HT1080 (cell line): Measurements from ENCODE around the gene LGR4. TPM values are rescaled to one million over a fixed set of nuclear protein-coding genes. Genes with fewer than 3 reads are reported as not detected.

Experiments used
- DNase-seq: peaks from one replicate; pipeline ENCODE4 v3.0.0-alpha.2; 2015; ENCODE audit warnings: low read depth
- total RNA-seq: library from RNA; depleted of rRNA; stranded (reverse); fragments of >200 nt; shearing (Covaris generic); gene quantifications from 2 replicates; pipeline ENCODE4 v1.2.3, GENCODE V29; 2014

The LGR4 gene
- total RNA-seq, 1 experiment from 2014 or later = 9.0 TPM

DNA sequence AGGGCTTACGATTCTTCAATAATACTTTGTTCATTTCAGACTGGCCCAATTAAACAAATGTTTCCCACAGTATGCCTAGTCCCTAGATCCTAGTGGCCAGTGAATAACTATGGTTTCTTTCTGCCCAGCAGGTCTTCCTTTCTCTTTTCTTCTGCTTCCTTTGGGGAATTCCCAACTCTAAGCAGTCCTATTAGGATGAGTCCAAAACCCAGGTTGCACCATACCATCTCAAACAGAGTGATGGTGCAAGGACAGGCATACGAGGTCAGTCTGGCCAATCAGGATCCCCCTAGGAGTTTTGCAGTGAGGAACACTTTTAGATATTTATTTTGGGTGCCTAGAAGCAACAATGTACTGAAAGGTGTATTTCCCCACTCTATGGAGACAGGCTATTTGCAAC, 68.2 kb downstream of the LGR4 start:
- no peak for DNase-seq

GRCh38 chr11:27403195-27403594, 69.4 kb downstream of the LGR4 start:
- DNase-seq = no peak

DNA sequence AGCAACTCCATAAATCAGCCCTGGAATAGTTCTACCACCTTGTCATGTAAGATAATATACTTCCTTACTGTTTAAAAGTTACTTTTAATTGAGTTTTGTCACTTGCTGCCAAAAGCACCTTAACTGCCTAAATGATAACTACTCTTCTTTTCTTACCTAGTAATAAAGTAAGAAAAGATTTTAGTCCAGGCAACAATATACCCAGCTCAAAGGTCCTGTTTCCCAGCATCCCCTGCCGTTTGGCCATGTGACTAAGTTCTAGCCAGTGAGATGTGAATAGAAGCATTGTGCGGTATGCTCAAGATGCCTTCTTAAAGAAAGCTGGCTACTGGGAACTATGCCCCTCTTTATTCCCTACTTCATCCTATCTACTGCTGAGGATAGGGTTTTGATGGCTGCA, 70.1 kb downstream of the LGR4 start:
- no peak for DNase-seq

- DNase-seq = peak; percentile 18
Observed at GRCh38 chr11:27401833-27402316, 70.7 kb downstream of the LGR4 start.

DNA sequence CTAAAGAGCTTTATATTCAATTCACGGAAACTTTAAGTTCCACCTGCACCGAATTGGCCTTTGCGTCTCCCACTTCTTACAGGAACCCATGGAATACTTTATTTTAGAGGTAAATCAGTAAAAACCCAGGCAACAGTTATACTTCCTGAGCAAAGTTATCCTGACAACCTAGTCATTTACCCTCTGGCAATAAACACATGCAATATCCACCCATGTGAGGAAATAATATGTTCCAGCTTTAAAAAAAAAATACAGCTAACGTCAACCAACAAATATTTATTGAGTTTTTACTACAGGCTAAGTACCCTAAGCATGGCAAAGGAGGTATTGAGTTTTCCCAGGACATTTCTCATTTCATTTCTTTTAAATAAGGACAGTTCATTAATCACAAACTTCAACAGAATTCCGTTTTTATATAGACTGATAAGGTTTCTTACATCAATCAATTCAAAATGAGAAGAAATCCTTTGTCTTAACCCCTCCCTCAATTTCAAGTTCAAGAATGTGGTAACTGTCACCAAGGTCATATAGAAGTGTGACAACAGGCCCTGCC, 71.2 kb downstream of the LGR4 start:
- DNase-seq = no peak

- no peak for DNase-seq
Observed at GRCh38 chr11:27398400-27398770, 74.2 kb downstream of the LGR4 start.

GRCh38 chr11:27397624-27398399, 74.8 kb downstream of the LGR4 start:
- no peak for DNase-seq

GRCh38 chr11:27396259-27396839, 76.2 kb downstream of the LGR4 start:
- DNase-seq = no peak

DNA sequence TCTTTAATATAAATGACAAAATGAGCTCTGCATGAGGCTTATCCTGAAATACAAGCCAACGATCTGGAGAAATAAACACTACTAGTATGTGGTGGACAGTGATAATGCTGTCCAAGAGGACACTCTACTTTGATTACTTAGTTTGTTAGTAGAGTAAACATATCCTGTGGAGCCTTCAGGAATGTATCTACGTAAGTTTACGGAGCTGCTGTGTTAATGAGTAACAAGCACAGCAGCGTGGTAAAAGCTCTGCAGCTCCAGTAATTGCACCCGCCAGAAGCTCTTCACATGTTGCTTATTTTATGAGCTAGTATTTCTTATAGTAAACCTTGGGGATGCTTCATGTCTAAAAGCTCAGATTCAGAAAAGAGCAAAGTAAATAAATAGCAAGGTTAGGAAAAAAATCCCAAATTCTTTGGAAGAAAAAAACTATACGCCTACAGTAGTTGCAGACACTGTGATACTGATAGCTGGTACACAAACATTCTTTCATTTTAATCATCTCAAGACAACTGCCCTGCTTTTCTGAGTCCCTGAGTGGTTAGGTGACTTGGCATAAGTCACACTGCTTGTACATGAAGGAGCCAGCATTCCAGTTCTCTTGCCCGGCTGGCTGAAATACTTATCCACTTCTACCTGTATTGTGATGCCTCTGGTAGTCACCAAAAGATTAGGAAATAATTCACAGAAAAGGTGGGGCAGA, 76.9 kb downstream of the LGR4 start:
- DNase-seq = no peak

- DNase-seq = no peak
Observed at GRCh38 chr11:27394781-27395228, 77.8 kb downstream of the LGR4 start.

DNA sequence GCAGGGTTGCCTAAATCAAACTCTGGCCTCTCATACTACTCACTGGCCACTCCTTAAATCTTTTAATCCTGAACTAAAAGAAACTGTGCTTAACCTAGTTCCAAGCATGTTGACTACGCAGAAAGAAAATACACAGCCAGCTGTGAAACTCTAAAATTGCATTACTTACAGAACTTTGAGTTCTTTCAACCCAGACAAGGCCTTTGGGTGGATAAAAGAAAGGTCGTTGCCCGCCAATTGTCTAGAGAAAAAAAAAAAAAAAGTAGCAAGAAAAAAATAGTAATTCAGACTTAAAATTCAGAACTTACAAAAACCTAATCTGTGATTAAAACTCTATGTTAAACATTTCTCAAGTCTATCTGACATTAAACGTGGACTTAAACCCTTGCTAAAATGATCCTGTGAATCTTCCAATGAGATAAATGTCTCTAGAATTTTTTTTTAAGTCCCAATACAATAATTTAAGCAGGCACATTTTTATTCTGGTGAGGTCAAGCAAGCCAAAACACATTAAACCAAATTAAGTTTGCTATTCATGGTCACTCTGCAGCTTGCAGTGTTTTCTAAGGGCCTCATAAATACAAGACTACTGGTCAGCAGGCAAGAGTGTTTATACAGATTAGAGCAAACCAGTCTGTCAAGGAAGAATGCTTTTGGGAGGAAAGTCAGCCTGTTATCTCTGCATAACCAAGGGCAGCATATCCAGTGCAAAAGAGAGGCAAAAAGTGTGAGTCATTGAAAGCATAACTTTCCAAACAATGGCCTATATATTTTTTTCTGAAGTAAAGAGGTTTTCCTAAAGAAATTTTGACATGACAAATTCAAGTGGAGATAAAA, 80.1 kb downstream of the LGR4 start:
- peak; percentile 68 for DNase-seq

- peak; percentile 17 for DNase-seq
Observed at GRCh38 chr11:27391331-27392015, 81.1 kb downstream of the LGR4 start.

DNA sequence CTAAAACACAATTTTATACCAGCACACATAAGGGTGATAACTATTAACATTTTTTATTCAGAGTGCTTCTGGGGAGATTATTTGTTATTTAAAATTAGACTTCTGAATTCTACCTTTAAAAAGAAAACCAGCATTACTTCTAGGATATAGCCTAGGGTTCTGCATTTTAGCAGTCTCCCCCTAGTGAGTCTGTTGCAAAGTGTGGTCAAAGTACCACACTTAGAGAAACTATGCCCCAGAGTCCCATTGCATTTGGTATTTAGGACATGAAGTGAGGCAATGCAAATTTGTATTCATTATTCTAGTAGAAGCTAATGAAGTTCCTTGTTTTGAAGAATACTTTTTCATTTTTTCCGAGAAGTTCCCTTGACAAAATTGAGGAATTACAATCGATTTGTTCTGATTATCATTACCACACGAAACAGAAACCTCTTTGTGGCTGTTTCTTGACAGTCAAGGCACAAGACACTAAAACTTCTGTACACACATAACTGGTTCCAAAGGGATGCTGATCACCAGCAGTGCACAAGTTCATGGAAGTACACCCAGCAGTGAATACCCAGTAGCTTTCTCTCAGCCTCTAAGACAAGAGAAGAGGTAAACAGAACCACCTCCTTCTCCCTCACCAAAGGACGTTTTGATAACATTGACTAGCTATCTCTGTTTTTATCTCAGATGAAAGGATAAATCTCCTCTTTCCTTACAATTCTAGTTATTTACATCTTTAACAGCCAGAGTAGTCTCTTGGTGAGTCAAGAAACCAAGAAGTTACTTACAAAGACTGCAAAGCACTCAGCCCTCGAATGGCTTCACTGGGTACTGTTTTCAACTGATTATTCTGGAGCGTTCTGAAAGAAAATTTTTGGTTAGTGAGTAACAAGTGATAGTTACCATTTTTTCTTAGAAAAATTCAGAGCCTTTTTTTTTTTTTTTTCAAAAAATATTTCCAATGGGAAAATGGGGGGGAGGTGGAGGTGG, 82.0 kb downstream of the LGR4 start:
- DNase-seq = no peak

DNA sequence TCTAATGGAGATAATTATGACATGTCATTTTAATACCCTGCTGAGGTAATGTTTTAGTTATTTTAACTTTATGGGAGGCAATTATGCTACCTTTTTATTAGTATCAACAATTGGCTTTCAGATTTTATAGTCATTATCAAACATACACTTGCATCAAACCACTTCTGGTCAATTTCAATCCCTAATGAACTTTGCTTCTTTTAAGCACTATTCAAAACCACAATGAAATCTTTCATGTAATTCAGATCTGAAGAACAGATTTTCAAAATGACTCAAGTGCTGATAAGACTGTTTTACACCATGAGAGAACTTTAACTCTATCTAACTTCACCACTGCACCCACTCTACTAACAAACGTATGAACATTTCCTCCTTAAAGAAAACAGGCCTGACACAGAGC, 83.7 kb downstream of the LGR4 start:
- DNase-seq = no peak

DNA sequence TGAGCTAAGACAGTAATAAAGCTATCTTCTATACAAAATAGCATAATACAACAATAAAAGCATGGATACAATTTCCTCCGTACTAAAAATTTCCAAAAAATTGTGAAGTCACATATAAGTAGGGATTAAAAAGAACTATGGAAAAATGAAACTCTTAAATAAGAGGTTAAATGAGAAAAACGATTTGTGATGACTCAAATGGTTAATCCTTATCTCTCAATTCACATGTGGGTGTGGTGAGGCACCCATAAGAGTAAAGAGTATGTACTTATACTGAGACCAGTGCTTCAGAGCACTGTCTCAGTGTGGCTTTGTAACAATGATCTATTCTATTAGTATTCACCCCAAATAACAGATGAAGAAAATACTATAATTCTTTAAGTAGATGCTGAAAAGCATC, 84.6 kb downstream of the LGR4 start:
- no peak for DNase-seq

DNA sequence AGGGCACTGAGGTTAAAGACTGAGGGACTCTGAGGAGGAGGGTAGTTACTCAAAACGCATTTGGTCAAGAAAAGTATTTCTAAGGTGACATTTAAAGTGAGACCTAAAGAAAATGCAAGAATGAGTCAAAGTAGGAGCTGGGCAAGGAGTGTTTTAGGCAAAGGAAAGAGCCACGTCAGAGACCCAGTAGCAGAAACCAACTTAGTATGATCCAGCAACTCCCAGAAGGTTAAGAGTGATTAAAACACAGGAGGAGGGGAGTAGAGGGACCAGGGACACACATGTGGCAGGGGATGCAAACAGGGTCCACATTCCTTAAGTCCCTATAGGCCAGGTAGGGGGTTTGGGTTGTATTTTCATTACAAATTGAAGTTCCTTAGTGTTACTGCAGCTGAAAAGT, 85.2 kb downstream of the LGR4 start:
- no peak for DNase-seq

DNA sequence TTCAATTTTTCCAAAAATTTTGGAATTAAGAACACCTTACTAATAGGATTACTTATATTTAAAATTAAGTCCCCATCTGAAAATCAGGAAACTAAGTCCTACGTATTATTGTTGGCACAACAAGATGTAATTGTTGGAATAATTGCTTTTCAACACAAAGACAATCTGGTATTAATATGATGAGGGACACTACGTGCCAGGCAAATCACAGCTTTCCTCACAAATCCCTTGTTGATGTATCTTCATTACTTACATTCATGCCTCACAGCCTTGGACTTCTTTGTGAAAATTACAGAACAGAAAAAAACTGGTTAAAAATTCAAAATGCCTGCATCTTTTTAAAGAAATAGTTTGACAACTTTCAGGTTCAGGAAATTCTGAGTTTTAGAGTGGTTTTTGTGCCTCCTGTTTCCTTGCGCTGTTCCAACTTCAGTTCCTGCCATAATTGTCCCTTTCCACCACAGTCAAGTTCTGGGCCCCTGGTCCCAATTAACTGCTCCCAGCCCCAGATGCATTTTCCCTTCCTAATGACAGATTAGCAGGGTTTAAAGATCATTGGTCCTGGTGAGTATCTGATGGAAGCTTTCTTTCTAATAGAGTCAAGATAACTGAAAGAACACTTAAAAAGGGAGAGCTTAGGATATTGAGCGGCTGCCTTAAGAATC, 86.3 kb downstream of the LGR4 start:
- no peak for DNase-seq

DNA sequence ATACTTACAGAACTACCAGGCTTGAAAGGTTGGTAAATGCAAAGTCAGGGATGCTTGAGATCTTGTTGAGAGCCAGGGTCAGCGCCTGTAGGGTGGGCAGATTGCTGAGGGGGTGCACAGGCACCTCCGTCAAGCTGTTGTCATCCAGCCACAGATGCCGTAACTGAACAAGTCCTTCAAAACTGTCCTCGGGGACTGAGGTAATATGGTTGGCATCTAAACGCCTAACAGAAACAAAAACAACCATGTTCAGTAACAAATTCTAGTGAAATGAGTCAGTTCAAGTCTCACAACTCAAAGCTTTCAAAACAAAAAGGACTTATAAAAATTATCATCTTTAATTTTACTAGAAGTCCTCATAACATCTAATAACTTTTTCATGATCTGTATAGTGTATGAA, 87.3 kb downstream of the LGR4 start:
- peak; percentile 58 for DNase-seq

GRCh38 chr11:27384227-27384626, 88.4 kb downstream of the LGR4 start:
- DNase-seq = no peak
